Vagina (tissue), 2 donors: ENCODE measurements around the gene NRXN3. TPM values are rescaled to one million over a fixed set of nuclear protein-coding genes. Genes with fewer than 3 reads are reported as not detected.

Source experiments
- DNase-seq, 2 donors: peaks; one replicate each; pipeline ENCODE4 v3.0.0-alpha.2; 2017; ENCODE audit errors: extremely low spot score in 2 of 2
- H3K27ac ChIP-seq: fragments of 200-600 bp; sonication (generic); one replicate; pipeline ENCODE4 v1.5.1; 2019
- H3K27me3 ChIP-seq: fragments of 200-600 bp; sonication (generic); one replicate; pipeline ENCODE4 v1.5.1; 2019
- H3K36me3 ChIP-seq, 2 donors: fragments of 200-600 bp; sonication (generic); one replicate each; pipeline ENCODE4 v1.5.1; 2017 to 2019
- H3K4me1 ChIP-seq: fragments of 200-600 bp; sonication (generic); one replicate; pipeline ENCODE4 v1.5.1; 2019
- H3K4me3 ChIP-seq, 2 donors: fragments of 200-600 bp; sonication (generic); 1 replicate in 1 of 2; 2 replicates in 1 of 2; pipeline ENCODE4 v1.5.1; 2016 to 2019
- H3K9me3 ChIP-seq: fragments of 200-600 bp; sonication (generic); one replicate; pipeline ENCODE4 v1.5.1; 2019
- POLR2A ChIP-seq, 2 donors: fragments of 450-650 bp; IDR thresholded peaks; one replicate each; pipeline ENCODE4 v1.6.1; 2017; ENCODE audit warnings: antibody characterized with exemption in 2 of 2, mild to moderate bottlenecking in 2 of 2, moderate library complexity in 2 of 2
- POLR2AphosphoS5 ChIP-seq, 2 donors: sonication (generic); formaldehyde crosslinking; IDR thresholded peaks; one replicate each; pipeline ENCODE4 v1.9.0; 2017; ENCODE audit warnings: antibody characterized with exemption in 2 of 2, mild to moderate bottlenecking in 2 of 2, low read depth in 1 of 2; ENCODE audit not compliant: insufficient read depth in 1 of 2
- intact Hi-C: fragments of 100-400 bp; cut with DNase I; formaldehyde crosslinking; loops from one replicate; pipeline ENCODE4 v1.15.1; 2023
- total RNA-seq: library from RNA; depleted of rRNA; stranded (reverse); fragments of >200 nt; gene quantifications from one replicate; pipeline ENCODE4 v1.2.3, GENCODE V29; 2016
- TF ChIP-seq, protein P1 (sequence below), 3 experiments: fragments of 450-650 bp in 2 of 3; fragments of 200-600 bp in 1 of 3; sonication (generic) in 1 of 3; IDR thresholded peaks; one replicate each; pipeline ENCODE4 v1.5.1; 2017 to 2019; ENCODE audit warnings: antibody characterized with exemption in 3 of 3, mild to moderate bottlenecking in 2 of 3, moderate library complexity in 2 of 3

Gene NRXN3
- total RNA-seq, 1 donor from 2014 or later = 4.7 TPM

DNA sequence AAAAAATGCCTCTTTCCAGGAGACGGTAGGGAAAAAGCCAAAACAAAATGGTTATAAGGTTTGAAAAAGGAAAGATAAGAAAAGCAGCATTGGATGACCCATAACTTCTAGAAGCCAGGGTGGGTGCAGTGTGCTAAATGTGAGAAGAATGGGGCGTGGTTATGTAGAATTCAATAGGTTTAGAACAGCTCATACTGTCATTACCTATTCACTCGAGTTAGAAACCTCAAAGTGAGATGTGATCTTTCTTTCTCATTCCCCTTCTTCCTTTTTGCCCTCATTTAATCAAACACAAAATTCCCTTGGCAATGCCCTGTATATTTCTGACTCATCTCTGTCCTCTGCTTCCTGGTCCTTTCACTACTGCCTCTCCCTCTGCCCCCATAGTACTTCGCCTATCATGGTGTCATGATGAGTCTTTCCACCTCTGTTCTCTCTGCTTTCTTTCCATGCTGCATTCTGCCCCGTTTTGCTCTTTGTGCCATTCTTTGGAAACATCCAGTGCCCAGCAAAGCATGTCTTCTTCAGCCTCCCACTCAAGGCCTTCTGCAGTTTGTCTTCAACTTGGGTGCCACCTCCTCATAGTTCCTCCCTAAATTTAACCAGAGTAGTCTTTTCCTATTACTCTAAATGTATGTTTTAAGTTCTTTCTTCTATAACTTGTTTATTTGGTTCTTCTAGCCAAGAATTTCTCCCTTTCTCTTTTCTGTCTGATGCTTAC is 496.3 kb downstream of the NRXN3 start:
- intact Hi-C loops = no loop called here
- H3K27me3 ChIP-seq = no peaks in the 10 kb centered on the region
- H3K9me3 ChIP-seq = no peaks in the 10 kb centered on the region
- DNase-seq = no peak
- H3K4me1 ChIP-seq = no peaks in the 10 kb centered on the region
- no peak overlapping the region for H3K27ac ChIP-seq
- no peaks in the 10 kb centered on the region for H3K36me3 ChIP-seq
- H3K4me3 ChIP-seq = no peak overlapping the region
- TF ChIP-seq, protein P1, sequence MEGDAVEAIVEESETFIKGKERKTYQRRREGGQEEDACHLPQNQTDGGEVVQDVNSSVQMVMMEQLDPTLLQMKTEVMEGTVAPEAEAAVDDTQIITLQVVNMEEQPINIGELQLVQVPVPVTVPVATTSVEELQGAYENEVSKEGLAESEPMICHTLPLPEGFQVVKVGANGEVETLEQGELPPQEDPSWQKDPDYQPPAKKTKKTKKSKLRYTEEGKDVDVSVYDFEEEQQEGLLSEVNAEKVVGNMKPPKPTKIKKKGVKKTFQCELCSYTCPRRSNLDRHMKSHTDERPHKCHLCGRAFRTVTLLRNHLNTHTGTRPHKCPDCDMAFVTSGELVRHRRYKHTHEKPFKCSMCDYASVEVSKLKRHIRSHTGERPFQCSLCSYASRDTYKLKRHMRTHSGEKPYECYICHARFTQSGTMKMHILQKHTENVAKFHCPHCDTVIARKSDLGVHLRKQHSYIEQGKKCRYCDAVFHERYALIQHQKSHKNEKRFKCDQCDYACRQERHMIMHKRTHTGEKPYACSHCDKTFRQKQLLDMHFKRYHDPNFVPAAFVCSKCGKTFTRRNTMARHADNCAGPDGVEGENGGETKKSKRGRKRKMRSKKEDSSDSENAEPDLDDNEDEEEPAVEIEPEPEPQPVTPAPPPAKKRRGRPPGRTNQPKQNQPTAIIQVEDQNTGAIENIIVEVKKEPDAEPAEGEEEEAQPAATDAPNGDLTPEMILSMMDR (IDR thresholded peaks at IDR 0.05) = no peak
- no peak for TF ChIP-seq POLR2AphosphoS5 (IDR thresholded peaks at IDR 0.05; ENCODE audit: insufficient read depth in 1 of 2, low read depth in 1 of 2)
- TF ChIP-seq POLR2A (IDR thresholded peaks at IDR 0.05) = no peak

DNA sequence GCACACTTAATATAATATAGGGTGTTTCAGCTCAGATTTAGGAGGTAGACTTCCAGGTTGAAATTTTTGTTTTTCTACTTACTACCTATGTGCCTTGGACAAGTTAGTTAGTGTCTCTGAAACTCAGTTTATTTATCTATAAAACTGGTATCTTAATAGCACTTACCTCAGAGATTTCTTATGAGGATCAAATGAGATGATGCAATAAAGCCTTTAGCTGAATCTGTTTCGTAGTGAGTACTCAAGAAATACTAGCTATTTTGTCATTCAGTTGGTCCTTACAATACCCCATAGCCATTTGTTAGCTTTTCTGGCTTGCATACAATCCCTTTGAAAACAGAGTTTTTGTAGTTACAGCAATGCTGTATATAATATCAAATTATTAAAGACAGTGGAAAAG is 497.0 kb downstream of the NRXN3 start:
- DNase-seq = no peak
- Histone ChIP-seq H3K4me1 (no peaks in the 10 kb centered on the region), H3K36me3 (no peaks in the 10 kb centered on the region), H3K27me3 (no peaks in the 10 kb centered on the region), H3K27ac (no peak overlapping the region), H3K9me3 (no peaks in the 10 kb centered on the region), H3K4me3 (no peak overlapping the region)
- intact Hi-C loops = no loop called here
- TF ChIP-seq POLR2A (IDR thresholded peaks at IDR 0.05) (no peak), POLR2AphosphoS5 (IDR thresholded peaks at IDR 0.05; ENCODE audit: insufficient read depth in 1 of 2, low read depth in 1 of 2) (no peak)
- TF ChIP-seq, protein P1 (IDR thresholded peaks at IDR 0.05) = no peak

DNA sequence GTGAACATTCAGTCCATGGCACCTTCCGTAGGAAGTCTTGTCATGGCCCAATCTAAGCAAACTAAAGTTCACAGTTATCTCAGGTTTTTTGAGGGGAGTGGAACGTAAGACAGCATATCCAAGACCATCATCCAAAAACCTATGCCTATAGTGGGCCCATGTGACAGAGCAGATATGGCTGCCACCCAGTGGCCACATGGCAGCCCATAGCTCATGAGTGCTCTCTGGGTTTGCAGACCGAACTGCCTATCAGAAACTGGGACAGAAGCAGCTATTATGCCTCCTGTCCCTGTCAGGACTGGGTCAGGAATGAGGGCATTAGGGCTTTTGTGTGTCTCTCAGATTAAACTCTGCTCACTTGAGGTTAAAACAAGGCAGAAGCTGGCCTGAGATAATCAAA is 503.7 kb downstream of the NRXN3 start:
- intact Hi-C loops = no loop called here
- no peaks in the 10 kb centered on the region for H3K9me3 ChIP-seq
- H3K27ac ChIP-seq = no peak overlapping the region
- no peak for DNase-seq
- H3K27me3 ChIP-seq = no peaks in the 10 kb centered on the region
- TF ChIP-seq, protein P1 (IDR thresholded peaks at IDR 0.05) = no peak
- TF ChIP-seq POLR2A (IDR thresholded peaks at IDR 0.05) (no peak), POLR2AphosphoS5 (IDR thresholded peaks at IDR 0.05; ENCODE audit: insufficient read depth in 1 of 2, low read depth in 1 of 2) (no peak)
- H3K4me1 ChIP-seq = no peaks in the 10 kb centered on the region
- no peaks in the 10 kb centered on the region for H3K36me3 ChIP-seq
- H3K4me3 ChIP-seq = no peak overlapping the region

DNA sequence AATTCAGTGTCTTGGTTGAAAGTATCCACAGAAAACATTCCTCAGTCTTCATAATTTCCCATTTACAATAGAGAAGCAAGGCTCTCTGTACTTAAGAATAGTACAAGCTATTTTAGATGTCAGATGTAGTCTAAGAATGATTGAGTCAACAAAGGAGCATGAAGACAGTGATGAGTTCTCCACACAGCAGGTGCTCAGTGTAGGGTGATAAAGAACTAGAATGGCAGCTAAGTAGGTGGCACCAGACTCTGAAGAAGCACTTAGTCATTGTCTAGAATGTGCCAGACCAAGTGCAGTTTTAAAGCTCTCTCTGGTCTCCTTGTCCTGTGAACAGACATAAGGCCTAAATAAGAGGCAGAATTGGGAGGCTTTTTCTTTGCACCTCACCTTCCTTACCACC is 504.6 kb downstream of the NRXN3 start:
- intact Hi-C loops = no loop called here

DNA sequence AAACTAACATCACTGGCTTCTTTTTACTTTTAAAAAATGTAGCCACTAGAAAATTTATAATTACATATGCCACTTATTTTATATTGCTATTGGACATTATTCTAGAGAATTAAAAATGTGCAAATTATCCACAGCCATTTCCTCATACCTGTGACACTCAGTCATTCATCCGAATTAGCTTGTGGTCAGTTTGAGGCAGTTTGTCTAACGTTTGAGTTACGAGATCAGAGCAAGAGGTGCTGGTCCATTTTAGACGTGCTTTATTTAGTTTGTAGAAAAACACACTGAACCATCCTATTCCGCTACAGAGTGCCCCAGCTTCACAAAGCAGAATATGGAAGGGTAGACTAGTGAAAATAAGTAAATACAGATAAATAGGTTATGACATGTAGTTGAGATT is 513.0 kb downstream of the NRXN3 start:
- intact Hi-C loops = no loop called here
- no peaks in the 10 kb centered on the region for H3K4me1 ChIP-seq
- H3K4me3 ChIP-seq = no peak overlapping the region
- H3K27me3 ChIP-seq = no peaks in the 10 kb centered on the region
- DNase-seq = no peak
- H3K36me3 ChIP-seq = no peaks in the 10 kb centered on the region
- TF ChIP-seq, protein P1 (IDR thresholded peaks at IDR 0.05) = no peak
- TF ChIP-seq POLR2AphosphoS5 (IDR thresholded peaks at IDR 0.05; ENCODE audit: insufficient read depth in 1 of 2, low read depth in 1 of 2) = no peak
- no peak for TF ChIP-seq POLR2A (IDR thresholded peaks at IDR 0.05)
- no peaks in the 10 kb centered on the region for H3K9me3 ChIP-seq
- no peak overlapping the region for H3K27ac ChIP-seq

More for the DNA sequence above, 504.6 kb downstream of the NRXN3 start:
- Histone ChIP-seq H3K36me3 (no peaks in the 10 kb centered on the region), H3K4me1 (no peaks in the 10 kb centered on the region), H3K27me3 (no peaks in the 10 kb centered on the region), H3K4me3 (no peak overlapping the region), H3K9me3 (no peaks in the 10 kb centered on the region), H3K27ac (no peak overlapping the region)
- DNase-seq = no peak
- TF ChIP-seq, protein P1 (IDR thresholded peaks at IDR 0.05) = no peak
- TF ChIP-seq POLR2AphosphoS5 (IDR thresholded peaks at IDR 0.05; ENCODE audit: insufficient read depth in 1 of 2, low read depth in 1 of 2) (no peak), POLR2A (IDR thresholded peaks at IDR 0.05) (no peak)
